Panc1 (cell line): ENCODE data around the gene EVC. TPM values are rescaled to one million over a fixed set of nuclear protein-coding genes. Genes with fewer than 3 reads are reported as not detected.

ENCODE experiments used
- ATAC-seq: fragments of 200-7000 bp; cut with Tn5 transposase; 2 replicates; pipeline ENCODE4 v1.9.1; 2020; ENCODE audit warnings: mild to moderate bottlenecking, moderate library complexity
- BruUV-seq: library from RNA; stranded (reverse); fragments of 400-500 nt; replicated peaks from 2 replicates; lab custom pipeline; 2021; lab: Mats Ljungman, UMichigan
- CTCF ChIA-PET: fragments of 300-600 bp; sonication (Branson Sonifier 250); formaldehyde crosslinking; loops from one replicate; lab custom pipeline; 2022; ENCODE audit warnings: antibody characterized with exemption; lab: Charles Lee
- POLR2A ChIA-PET: fragments of 300-600 bp; sonication (Branson Sonifier 250); formaldehyde crosslinking; loops from one replicate; lab custom pipeline; 2022; ENCODE audit warnings: antibody characterized with exemption; lab: Charles Lee
- DNase-seq: peaks from one replicate; pipeline ENCODE4 v3.0.0-alpha.2; 2010; ENCODE audit warnings: low read depth, low spot score
- H3K27ac ChIP-seq: 2 replicates; pipeline ENCODE4 v1.5.1; 2011; ENCODE audit warnings: mild to moderate bottlenecking, low read length, inconsistent platforms
- H3K27me3 ChIP-seq: fragments of 200-500 bp; sonication (Bioruptor generic); 2 replicates; pipeline ENCODE4 v1.6.0; 2014; ENCODE audit warnings: low read length, inconsistent platforms; ENCODE audit not compliant: control insufficient read depth, insufficient read depth
- H3K36me3 ChIP-seq: fragments of 200-500 bp; sonication (Bioruptor generic); 2 replicates; pipeline ENCODE4 v1.5.1; 2014; ENCODE audit warnings: inconsistent platforms, mild to moderate bottlenecking, low read length, moderate library complexity; ENCODE audit not compliant: control insufficient read depth, insufficient read depth
- H3K4me1 ChIP-seq: 2 replicates; pipeline ENCODE4 v1.5.1; 2011; ENCODE audit warnings: inconsistent platforms, mild to moderate bottlenecking, low read length, moderate library complexity; ENCODE audit not compliant: control insufficient read depth, insufficient read depth
- H3K4me3 ChIP-seq, 2 experiments: 2 replicates each; pipeline ENCODE4 v1.5.1; 2011 to 2012; ENCODE audit warnings: low read depth in 2 of 2, low read length in 2 of 2, mild to moderate bottlenecking in 2 of 2, inconsistent platforms in 1 of 2, moderate library complexity in 1 of 2
- H3K9me3 ChIP-seq: fragments of 200-500 bp; sonication (Bioruptor generic); 2 replicates; pipeline ENCODE4 v1.5.1; 2014; ENCODE audit warnings: low read depth, mild to moderate bottlenecking, inconsistent platforms, low read length, moderate library complexity; ENCODE audit not compliant: control insufficient read depth, insufficient read depth
- POLR2AphosphoS5 ChIP-seq: IDR thresholded peaks from 2 replicates; pipeline ENCODE4 v1.6.1; 2012; ENCODE audit warnings: mild to moderate bottlenecking, low read depth, low read length, moderate library complexity
- SIN3A ChIP-seq: IDR thresholded peaks from 2 replicates; pipeline ENCODE4 v1.6.1; 2012; ENCODE audit warnings: low read depth, mild to moderate bottlenecking, low read length, moderate library complexity, borderline replicate concordance; ENCODE audit not compliant: insufficient read depth
- TCF7L2 ChIP-seq: IDR thresholded peaks from 2 replicates; pipeline ENCODE4 v1.6.1; 2011; ENCODE audit warnings: mild to moderate bottlenecking, low read depth, low read length, inconsistent platforms
- in situ Hi-C: cut with HindIII; loops from 2 replicates; pipeline ENCODE4 v1.10.0; 2016; ENCODE audit warnings: low sequenced_read_pairs, low pct_unique_long_range_greater_than_20kb
- intact Hi-C: fragments of 100-400 bp; cut with micrococcal nuclease; formaldehyde crosslinking; loops from one replicate; pipeline ENCODE4 v1.10.0; 2022; ENCODE audit not compliant: unreplicated experiment
- total RNA-seq: library from RNA; stranded (reverse); gene quantifications from one replicate; pipeline ENCODE4 v1.2.1, GENCODE V29; 2021; ENCODE audit not compliant: unreplicated experiment
- TF ChIP-seq, protein P1 (sequence below): fragments of 450-650 bp; IDR thresholded peaks from 2 replicates; pipeline ENCODE4 v1.5.1; 2017; ENCODE audit warnings: mild to moderate bottlenecking
- TF ChIP-seq, protein P2 (sequence below), 2 experiments: IDR thresholded peaks; 2 replicates each; pipeline ENCODE4 v1.6.1; 2011 to 2012; ENCODE audit warnings: low read depth in 2 of 2, control low read depth in 1 of 2, low read length in 1 of 2, mild to moderate bottlenecking in 1 of 2, moderate library complexity in 1 of 2; ENCODE audit not compliant: insufficient read depth in 1 of 2

Gene EVC
- total RNA-seq, 1 experiment from 2014 or later: 12.1 TPM

DNA sequence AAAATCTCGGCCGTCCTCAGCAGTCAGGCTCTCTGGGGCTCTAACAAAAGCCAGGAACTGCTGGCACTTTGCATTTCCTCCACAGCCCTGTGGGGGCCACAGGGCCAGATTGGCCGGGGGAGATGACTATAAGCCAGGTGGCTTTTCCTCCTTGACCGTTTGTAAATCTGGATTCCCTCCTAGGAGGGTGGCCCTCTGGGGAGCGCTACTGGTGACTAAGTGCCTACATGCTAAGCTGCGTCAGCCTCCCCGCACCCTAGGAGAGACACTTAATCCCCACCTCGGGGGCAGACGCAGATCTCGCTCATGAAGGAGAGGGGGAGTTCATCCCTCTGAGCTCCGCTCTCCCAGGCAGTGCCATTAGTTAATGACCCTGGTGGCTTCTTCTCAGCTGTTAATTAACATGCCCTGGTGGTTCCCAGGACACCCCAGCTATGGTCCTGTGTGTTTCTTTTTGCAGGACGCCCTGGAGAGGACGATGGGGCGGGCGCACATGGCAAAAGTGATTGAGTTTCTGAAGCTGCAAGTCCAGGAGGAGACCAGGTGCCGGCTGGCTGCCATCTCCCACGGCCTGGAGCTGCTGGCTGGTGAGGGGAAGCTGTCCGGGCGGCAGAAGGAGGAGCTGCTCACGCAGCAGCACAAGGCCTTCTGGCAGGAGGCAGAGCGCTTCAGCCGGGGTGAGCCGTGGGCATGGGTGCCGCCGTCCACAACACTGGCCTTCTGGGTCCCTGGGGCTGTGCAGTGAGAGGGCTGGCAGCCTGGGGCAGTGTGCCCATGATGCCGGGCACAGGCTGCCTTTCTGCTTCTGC is 41.6 kb downstream of the EVC start:
- in situ Hi-C loops (no loop called here), intact Hi-C loops (no loop called here)
- CTCF ChIA-PET: no interaction called here
- no peak for TF ChIP-seq SIN3A
- TF ChIP-seq, protein P1, sequence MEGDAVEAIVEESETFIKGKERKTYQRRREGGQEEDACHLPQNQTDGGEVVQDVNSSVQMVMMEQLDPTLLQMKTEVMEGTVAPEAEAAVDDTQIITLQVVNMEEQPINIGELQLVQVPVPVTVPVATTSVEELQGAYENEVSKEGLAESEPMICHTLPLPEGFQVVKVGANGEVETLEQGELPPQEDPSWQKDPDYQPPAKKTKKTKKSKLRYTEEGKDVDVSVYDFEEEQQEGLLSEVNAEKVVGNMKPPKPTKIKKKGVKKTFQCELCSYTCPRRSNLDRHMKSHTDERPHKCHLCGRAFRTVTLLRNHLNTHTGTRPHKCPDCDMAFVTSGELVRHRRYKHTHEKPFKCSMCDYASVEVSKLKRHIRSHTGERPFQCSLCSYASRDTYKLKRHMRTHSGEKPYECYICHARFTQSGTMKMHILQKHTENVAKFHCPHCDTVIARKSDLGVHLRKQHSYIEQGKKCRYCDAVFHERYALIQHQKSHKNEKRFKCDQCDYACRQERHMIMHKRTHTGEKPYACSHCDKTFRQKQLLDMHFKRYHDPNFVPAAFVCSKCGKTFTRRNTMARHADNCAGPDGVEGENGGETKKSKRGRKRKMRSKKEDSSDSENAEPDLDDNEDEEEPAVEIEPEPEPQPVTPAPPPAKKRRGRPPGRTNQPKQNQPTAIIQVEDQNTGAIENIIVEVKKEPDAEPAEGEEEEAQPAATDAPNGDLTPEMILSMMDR: no peak
- TF ChIP-seq, protein P2, sequence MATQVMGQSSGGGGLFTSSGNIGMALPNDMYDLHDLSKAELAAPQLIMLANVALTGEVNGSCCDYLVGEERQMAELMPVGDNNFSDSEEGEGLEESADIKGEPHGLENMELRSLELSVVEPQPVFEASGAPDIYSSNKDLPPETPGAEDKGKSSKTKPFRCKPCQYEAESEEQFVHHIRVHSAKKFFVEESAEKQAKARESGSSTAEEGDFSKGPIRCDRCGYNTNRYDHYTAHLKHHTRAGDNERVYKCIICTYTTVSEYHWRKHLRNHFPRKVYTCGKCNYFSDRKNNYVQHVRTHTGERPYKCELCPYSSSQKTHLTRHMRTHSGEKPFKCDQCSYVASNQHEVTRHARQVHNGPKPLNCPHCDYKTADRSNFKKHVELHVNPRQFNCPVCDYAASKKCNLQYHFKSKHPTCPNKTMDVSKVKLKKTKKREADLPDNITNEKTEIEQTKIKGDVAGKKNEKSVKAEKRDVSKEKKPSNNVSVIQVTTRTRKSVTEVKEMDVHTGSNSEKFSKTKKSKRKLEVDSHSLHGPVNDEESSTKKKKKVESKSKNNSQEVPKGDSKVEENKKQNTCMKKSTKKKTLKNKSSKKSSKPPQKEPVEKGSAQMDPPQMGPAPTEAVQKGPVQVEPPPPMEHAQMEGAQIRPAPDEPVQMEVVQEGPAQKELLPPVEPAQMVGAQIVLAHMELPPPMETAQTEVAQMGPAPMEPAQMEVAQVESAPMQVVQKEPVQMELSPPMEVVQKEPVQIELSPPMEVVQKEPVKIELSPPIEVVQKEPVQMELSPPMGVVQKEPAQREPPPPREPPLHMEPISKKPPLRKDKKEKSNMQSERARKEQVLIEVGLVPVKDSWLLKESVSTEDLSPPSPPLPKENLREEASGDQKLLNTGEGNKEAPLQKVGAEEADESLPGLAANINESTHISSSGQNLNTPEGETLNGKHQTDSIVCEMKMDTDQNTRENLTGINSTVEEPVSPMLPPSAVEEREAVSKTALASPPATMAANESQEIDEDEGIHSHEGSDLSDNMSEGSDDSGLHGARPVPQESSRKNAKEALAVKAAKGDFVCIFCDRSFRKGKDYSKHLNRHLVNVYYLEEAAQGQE (IDR thresholded peaks at IDR 0.05; ENCODE audit: insufficient read depth in 1 of 2, low read depth in 2 of 2, low read length in 1 of 2): no peak
- no peak for TF ChIP-seq TCF7L2
- TF ChIP-seq POLR2AphosphoS5: no peak
- no peaks in the 10 kb centered on the region for H3K9me3 ChIP-seq
- DNase-seq: no peak
- H3K36me3 ChIP-seq: no peaks in the 10 kb centered on the region
- no peak overlapping the region for H3K4me3 ChIP-seq
- peaks cover 3% of the 10 kb centered on the region; the same call in 1 of the 2 replicates for H3K4me1 ChIP-seq
- POLR2A ChIA-PET: no interaction called here
- no peaks in the 10 kb centered on the region for H3K27me3 ChIP-seq
- no peak for ATAC-seq
- no TSS peak for BruUV-seq
- H3K27ac ChIP-seq: no peak overlapping the region

DNA sequence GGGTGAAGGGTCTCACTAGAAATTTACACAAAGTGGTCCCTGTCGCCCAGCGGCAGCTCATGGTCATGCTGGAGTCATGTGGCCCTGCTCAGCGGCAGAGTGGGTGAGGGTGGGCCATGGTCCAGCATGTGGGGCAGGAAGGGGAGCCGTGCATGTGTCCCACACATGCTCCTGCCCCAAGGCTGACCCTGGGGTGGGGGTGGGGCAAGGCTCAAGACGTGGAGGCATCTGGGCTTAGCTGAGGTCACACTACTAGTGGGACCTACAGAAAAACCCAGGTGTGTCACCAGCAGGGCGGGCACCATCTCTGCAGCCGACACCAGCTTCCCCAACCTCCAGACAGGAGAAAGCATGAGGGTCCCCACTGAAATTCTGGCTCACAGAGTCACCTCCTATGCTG is 42.4 kb downstream of the EVC start:
- in situ Hi-C loops (no loop called here), intact Hi-C loops (no loop called here)
- DNase-seq (no peak), ATAC-seq (peak; percentile 19; the same call in 1 of the 2 replicates)
- H3K9me3 ChIP-seq: no peaks in the 10 kb centered on the region
- TF ChIP-seq, protein P1: no peak
- no peak for TF ChIP-seq POLR2AphosphoS5
- no peak for TF ChIP-seq TCF7L2
- TF ChIP-seq SIN3A: no peak
- TF ChIP-seq, protein P2 (IDR thresholded peaks at IDR 0.05; ENCODE audit: insufficient read depth in 1 of 2, low read depth in 2 of 2, low read length in 1 of 2): no peak
- H3K36me3 ChIP-seq: no peaks in the 10 kb centered on the region
- H3K4me1 ChIP-seq: peaks cover 3% of the 10 kb centered on the region; the same call in 1 of the 2 replicates
- ChIA-PET CTCF (no interaction called here), POLR2A (no interaction called here)
- no TSS peak for BruUV-seq
- no peak overlapping the region for H3K27ac ChIP-seq
- H3K27me3 ChIP-seq: no peaks in the 10 kb centered on the region
- H3K4me3 ChIP-seq: no peak overlapping the region
